SK-N-SH treated with all-trans-retinoic acid at 6 μM for 48 hours (cell line): ENCODE results near the gene RIPOR3.
A peak's percentile ranks its signal among the peaks of the same experiment; 100 is the strongest.

ENCODE experiments used
- ATAC-seq: fragments of 200-7000 bp; cut with Tn5 transposase; 3 replicates; pipeline ENCODE4 v1.9.1; 2020; ENCODE audit warnings: mild to moderate bottlenecking, moderate library complexity
- CSDC2 ChIP-seq: fragments of 250-450 bp; sonication (Bioruptor Pico); IDR thresholded peaks from 2 replicates; pipeline ENCODE4 v1.5.0; 2020; ENCODE audit warnings: mild to moderate bottlenecking, moderate library complexity
- ESRRG ChIP-seq: fragments of 250-450 bp; sonication (Bioruptor Pico); IDR thresholded peaks from 2 replicates; pipeline ENCODE4 v1.6.1; 2021; ENCODE audit warnings: mild to moderate bottlenecking
- GLIS3 ChIP-seq: fragments of 250-450 bp; sonication (Bioruptor Pico); IDR thresholded peaks from 2 replicates; pipeline ENCODE4 v1.5.0; 2020; ENCODE audit warnings: mild to moderate bottlenecking, moderate library complexity
- ISL1 ChIP-seq: fragments of 250-450 bp; sonication (Bioruptor Pico); IDR thresholded peaks from 2 replicates; pipeline ENCODE4 v2.1.2; 2022; ENCODE audit warnings: mild to moderate bottlenecking, moderate library complexity
- OSR1 ChIP-seq: fragments of 250-450 bp; sonication (Bioruptor Pico); IDR thresholded peaks from 2 replicates; pipeline ENCODE4 v1.8.0; 2022; ENCODE audit warnings: moderate library complexity, mild to moderate bottlenecking, inconsistent platforms
- PPARA ChIP-seq: fragments of 250-450 bp; sonication (Bioruptor Pico); IDR thresholded peaks from 2 replicates; pipeline ENCODE4 v1.5.0; 2020; ENCODE audit warnings: mild to moderate bottlenecking, borderline replicate concordance
- RARB ChIP-seq: fragments of 250-450 bp; sonication (Bioruptor Pico); IDR thresholded peaks from 2 replicates; pipeline ENCODE4 v1.8.0; 2021; ENCODE audit warnings: mild to moderate bottlenecking, moderate library complexity
- SNAI2 ChIP-seq: fragments of 250-450 bp; sonication (Bioruptor Pico); IDR thresholded peaks from 2 replicates; pipeline ENCODE4 v1.5.0; 2020; ENCODE audit warnings: mild to moderate bottlenecking, moderate library complexity
- TCF4 ChIP-seq: fragments of 250-450 bp; sonication (Bioruptor Pico); IDR thresholded peaks from 2 replicates; pipeline ENCODE4 v1.8.0; 2021; ENCODE audit warnings: mild to moderate bottlenecking, moderate library complexity, borderline replicate concordance
- TOX ChIP-seq: fragments of 250-450 bp; sonication (Bioruptor Pico); IDR thresholded peaks from 2 replicates; pipeline ENCODE4 v1.8.0; 2021; ENCODE audit warnings: mild to moderate bottlenecking, moderate library complexity, borderline replicate concordance
- ZC3H10 ChIP-seq: fragments of 250-450 bp; sonication (Bioruptor Pico); IDR thresholded peaks from 2 replicates; pipeline ENCODE4 v1.5.1; 2021; ENCODE audit warnings: mild to moderate bottlenecking, moderate library complexity
- ZFP3 ChIP-seq: fragments of 250-450 bp; sonication (Bioruptor Pico); IDR thresholded peaks from 2 replicates; pipeline ENCODE4 v1.5.0; 2020; ENCODE audit warnings: mild to moderate bottlenecking, moderate library complexity
- ZFP30 ChIP-seq: fragments of 450-650 bp; formaldehyde crosslinking; IDR thresholded peaks from 2 replicates; pipeline ENCODE4 v1.5.0; 2022; ENCODE audit warnings: mild to moderate bottlenecking, moderate library complexity
- ZNF565 ChIP-seq: fragments of 450-650 bp; formaldehyde crosslinking; conservative IDR thresholded peaks from 2 replicates; pipeline ENCODE4 v1.5.0; 2020; ENCODE audit warnings: low read depth, mild to moderate bottlenecking, moderate library complexity
- ZNF70 ChIP-seq: fragments of 450-650 bp; formaldehyde crosslinking; IDR thresholded peaks from 2 replicates; pipeline ENCODE4 v1.5.0; 2020; ENCODE audit warnings: mild to moderate bottlenecking, moderate library complexity
- ZNF8 ChIP-seq: fragments of 450-650 bp; formaldehyde crosslinking; IDR thresholded peaks from 2 replicates; pipeline ENCODE4 v1.5.0; 2020; ENCODE audit warnings: mild to moderate bottlenecking, moderate library complexity
- TF ChIP-seq, protein P1 (sequence below): fragments of 250-450 bp; sonication (Bioruptor Pico); IDR thresholded peaks from 2 replicates; pipeline ENCODE4 v1.8.0; 2021; ENCODE audit warnings: low read depth, mild to moderate bottlenecking, moderate library complexity, borderline replicate concordance
- TF ChIP-seq, protein P2 (sequence below): fragments of 250-450 bp; sonication (Bioruptor Pico); IDR thresholded peaks from 2 replicates; pipeline ENCODE4 v1.8.0; 2020; ENCODE audit warnings: mild to moderate bottlenecking, moderate library complexity, borderline replicate concordance
- TF ChIP-seq, protein P3 (sequence below): fragments of 250-450 bp; sonication (Bioruptor Pico); IDR thresholded peaks from 2 replicates; pipeline ENCODE4 v1.5.1; 2020; ENCODE audit warnings: low read depth, mild to moderate bottlenecking, moderate library complexity
- TF ChIP-seq, protein P4 (sequence below): fragments of 250-450 bp; sonication (Bioruptor Pico); IDR thresholded peaks from 2 replicates; pipeline ENCODE4 v1.5.1; 2021; ENCODE audit warnings: mild to moderate bottlenecking, moderate library complexity
- TF ChIP-seq, protein P5 (sequence below): fragments of 250-450 bp; sonication (Bioruptor Pico); IDR thresholded peaks from 2 replicates; pipeline ENCODE4 v1.5.0; 2020; ENCODE audit warnings: mild to moderate bottlenecking, moderate library complexity

Gene RIPOR3

DNA sequence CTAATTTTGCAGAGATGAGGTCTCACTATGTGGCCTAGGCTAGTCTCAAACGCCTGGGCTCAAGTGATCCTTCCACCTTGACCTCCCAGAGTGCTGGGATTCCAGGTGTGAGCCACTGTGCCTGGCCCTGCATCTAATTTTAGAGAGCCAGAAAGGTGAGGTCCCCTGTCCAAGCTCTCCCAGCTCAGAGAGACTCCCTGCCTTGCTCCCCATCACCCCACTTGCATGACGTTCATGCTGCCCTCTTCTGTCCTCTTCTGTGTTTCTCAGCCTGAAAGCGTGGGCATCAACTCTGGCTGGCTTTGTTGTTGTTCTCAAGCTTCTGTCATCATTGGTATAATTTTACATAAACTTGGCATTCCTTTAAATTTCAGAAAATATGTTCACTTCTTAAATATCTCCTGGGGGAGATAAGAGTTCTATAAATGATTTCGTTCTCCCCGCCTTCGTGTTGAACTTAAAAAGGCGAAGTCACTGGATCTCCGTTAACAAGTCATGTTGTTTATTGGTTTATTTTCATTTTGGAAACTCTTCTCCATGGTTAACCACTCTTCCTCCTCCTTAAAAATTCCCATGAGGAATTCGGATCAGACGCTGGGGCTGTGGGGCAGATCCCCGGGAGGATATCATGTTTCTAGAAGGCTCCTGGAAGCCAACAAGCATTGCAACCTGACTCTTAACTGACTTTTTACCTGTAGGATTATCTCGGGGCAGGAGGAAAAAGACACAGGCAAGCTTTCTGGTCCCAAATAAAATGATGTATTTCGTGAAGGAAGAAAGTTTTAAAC lies 26.8 kb upstream of the RIPOR3 start:
- peak; percentile 52; the same call in 1 of the 3 replicates for ATAC-seq
- TF ChIP-seq ZNF70 (CRISPR knock-in tag) (no peak), ISL1 (no peak)
- TF ChIP-seq, protein P1, sequence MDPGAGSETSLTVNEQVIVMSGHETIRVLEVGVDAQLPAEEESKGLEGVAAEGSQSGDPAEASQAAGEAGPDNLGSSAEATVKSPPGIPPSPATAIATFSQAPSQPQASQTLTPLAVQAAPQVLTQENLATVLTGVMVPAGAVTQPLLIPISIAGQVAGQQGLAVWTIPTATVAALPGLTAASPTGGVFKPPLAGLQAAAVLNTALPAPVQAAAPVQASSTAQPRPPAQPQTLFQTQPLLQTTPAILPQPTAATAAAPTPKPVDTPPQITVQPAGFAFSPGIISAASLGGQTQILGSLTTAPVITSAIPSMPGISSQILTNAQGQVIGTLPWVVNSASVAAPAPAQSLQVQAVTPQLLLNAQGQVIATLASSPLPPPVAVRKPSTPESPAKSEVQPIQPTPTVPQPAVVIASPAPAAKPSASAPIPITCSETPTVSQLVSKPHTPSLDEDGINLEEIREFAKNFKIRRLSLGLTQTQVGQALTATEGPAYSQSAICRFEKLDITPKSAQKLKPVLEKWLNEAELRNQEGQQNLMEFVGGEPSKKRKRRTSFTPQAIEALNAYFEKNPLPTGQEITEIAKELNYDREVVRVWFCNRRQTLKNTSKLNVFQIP, result no peak

DNA sequence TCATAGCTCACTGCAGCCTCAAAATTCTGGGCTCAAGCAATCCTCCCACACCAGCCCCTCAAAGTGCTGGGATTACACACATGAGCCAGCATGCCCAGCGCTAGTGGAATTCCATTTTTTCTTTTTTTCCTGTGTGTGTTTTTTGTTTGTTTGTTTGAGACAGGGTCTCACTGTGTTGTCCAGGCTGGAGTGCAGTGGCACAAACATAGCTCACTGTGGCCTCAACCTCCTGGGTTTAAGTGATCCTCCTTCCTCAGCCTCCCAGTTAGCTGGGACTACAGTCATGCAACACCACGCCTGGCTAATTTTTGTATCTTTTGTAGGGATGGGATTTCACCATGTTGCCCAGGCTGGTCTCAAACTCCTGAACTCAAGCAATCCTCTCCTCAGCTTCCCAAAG lies 26.0 kb upstream of the RIPOR3 start:
- TF ChIP-seq, protein P2, sequence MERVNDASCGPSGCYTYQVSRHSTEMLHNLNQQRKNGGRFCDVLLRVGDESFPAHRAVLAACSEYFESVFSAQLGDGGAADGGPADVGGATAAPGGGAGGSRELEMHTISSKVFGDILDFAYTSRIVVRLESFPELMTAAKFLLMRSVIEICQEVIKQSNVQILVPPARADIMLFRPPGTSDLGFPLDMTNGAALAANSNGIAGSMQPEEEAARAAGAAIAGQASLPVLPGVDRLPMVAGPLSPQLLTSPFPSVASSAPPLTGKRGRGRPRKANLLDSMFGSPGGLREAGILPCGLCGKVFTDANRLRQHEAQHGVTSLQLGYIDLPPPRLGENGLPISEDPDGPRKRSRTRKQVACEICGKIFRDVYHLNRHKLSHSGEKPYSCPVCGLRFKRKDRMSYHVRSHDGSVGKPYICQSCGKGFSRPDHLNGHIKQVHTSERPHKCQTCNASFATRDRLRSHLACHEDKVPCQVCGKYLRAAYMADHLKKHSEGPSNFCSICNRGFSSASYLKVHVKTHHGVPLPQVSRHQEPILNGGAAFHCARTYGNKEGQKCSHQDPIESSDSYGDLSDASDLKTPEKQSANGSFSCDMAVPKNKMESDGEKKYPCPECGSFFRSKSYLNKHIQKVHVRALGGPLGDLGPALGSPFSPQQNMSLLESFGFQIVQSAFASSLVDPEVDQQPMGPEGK, result no peak
- TF ChIP-seq PPARA (CRISPR knock-in tag), result no peak
- no peak for TF ChIP-seq RARB (CRISPR knock-in tag)
- no peak for TF ChIP-seq ZFP30 (CRISPR knock-in tag)
- TF ChIP-seq GLIS3 (CRISPR knock-in tag), result no peak
- no peak for TF ChIP-seq ZNF8 (CRISPR knock-in tag)
- TF ChIP-seq ZFP3 (CRISPR knock-in tag), result no peak
- TF ChIP-seq ZNF70 (CRISPR knock-in tag), result no peak
- TF ChIP-seq ZC3H10 (CRISPR knock-in tag), result no peak
- TF ChIP-seq CSDC2 (CRISPR knock-in tag), result no peak
- TF ChIP-seq ESRRG (CRISPR knock-in tag), result no peak
- TF ChIP-seq OSR1 (CRISPR knock-in tag), result no peak
- no peak for TF ChIP-seq ISL1
- no peak for TF ChIP-seq ZNF565 (CRISPR knock-in tag)
- TF ChIP-seq, protein P3, sequence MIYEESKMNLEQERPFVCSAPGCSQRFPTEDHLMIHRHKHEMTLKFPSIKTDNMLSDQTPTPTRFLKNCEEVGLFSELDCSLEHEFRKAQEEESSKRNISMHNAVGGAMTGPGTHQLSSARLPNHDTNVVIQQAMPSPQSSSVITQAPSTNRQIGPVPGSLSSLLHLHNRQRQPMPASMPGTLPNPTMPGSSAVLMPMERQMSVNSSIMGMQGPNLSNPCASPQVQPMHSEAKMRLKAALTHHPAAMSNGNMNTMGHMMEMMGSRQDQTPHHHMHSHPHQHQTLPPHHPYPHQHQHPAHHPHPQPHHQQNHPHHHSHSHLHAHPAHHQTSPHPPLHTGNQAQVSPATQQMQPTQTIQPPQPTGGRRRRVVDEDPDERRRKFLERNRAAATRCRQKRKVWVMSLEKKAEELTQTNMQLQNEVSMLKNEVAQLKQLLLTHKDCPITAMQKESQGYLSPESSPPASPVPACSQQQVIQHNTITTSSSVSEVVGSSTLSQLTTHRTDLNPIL, result no peak
- TF ChIP-seq, protein P4, sequence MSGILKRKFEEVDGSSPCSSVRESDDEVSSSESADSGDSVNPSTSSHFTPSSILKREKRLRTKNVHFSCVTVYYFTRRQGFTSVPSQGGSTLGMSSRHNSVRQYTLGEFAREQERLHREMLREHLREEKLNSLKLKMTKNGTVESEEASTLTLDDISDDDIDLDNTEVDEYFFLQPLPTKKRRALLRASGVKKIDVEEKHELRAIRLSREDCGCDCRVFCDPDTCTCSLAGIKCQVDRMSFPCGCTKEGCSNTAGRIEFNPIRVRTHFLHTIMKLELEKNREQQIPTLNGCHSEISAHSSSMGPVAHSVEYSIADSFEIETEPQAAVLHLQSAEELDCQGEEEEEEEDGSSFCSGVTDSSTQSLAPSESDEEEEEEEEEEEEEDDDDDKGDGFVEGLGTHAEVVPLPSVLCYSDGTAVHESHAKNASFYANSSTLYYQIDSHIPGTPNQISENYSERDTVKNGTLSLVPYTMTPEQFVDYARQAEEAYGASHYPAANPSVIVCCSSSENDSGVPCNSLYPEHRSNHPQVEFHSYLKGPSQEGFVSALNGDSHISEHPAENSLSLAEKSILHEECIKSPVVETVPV (CRISPR knock-in tag), result no peak
- TF ChIP-seq SNAI2 (CRISPR knock-in tag), result no peak
- ATAC-seq, result no peak

DNA sequence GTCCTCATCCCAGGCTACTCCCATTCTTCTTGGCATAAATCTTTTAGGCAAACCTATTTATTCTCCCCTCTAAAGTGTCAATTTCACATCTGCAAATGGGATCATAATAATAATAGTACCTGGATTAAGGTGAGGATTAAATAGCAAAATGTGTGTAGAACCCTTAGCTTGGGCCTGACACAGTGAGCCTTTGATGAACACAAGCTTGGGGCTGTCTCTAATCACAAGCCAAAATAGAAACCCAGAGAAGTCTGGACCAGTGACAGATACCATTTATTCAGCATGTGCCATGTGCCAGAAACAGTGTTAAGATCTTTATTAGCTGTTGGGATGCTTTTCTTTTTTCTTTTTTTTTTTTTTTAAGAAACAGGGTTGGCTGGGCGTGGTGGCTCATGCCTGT lies 25.2 kb upstream of the RIPOR3 start:
- TF ChIP-seq, protein P5, sequence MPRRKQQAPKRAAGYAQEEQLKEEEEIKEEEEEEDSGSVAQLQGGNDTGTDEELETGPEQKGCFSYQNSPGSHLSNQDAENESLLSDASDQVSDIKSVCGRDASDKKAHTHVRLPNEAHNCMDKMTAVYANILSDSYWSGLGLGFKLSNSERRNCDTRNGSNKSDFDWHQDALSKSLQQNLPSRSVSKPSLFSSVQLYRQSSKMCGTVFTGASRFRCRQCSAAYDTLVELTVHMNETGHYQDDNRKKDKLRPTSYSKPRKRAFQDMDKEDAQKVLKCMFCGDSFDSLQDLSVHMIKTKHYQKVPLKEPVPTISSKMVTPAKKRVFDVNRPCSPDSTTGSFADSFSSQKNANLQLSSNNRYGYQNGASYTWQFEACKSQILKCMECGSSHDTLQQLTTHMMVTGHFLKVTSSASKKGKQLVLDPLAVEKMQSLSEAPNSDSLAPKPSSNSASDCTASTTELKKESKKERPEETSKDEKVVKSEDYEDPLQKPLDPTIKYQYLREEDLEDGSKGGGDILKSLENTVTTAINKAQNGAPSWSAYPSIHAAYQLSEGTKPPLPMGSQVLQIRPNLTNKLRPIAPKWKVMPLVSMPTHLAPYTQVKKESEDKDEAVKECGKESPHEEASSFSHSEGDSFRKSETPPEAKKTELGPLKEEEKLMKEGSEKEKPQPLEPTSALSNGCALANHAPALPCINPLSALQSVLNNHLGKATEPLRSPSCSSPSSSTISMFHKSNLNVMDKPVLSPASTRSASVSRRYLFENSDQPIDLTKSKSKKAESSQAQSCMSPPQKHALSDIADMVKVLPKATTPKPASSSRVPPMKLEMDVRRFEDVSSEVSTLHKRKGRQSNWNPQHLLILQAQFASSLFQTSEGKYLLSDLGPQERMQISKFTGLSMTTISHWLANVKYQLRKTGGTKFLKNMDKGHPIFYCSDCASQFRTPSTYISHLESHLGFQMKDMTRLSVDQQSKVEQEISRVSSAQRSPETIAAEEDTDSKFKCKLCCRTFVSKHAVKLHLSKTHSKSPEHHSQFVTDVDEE (CRISPR knock-in tag), result no peak
- TF ChIP-seq GLIS3 (CRISPR knock-in tag) (no peak), CSDC2 (CRISPR knock-in tag) (no peak), ZNF8 (CRISPR knock-in tag) (no peak), ZFP30 (CRISPR knock-in tag) (no peak), TOX (CRISPR knock-in tag) (no peak), TCF4 (CRISPR knock-in tag) (no peak), PPARA (CRISPR knock-in tag) (no peak)
- TF ChIP-seq, protein P3, result no peak
- ATAC-seq, result no peak
